ENCODE data around the gene SYNDIG1L.
A peak's percentile ranks its signal among the peaks of the same experiment; 100 is the strongest.
"Not testable (repeated sequence)": the region's sequence is repeated elsewhere in the genome, so short reads cannot be mapped to it uniquely, and the experiment has no call there.

The SYNDIG1L gene

GRCh38 chr14:74402401-74403251, 23.4 kb downstream of the SYNDIG1L start:
- DNase-seq: no peak

GRCh38 chr14:74401504-74402241, 24.3 kb downstream of the SYNDIG1L start:
- peak; percentile 45 for DNase-seq

- DNase-seq: no peak
These were observed 25.0 kb downstream of the SYNDIG1L start for GRCh38 chr14:74400919-74401503.

- DNase-seq: peak; percentile 45
These were observed 25.9 kb downstream of the SYNDIG1L start for GRCh38 chr14:74400031-74400685.

- no peak for DNase-seq
These were observed 30.9 kb downstream of the SYNDIG1L start for GRCh38 chr14:74395094-74395493.

DNA sequence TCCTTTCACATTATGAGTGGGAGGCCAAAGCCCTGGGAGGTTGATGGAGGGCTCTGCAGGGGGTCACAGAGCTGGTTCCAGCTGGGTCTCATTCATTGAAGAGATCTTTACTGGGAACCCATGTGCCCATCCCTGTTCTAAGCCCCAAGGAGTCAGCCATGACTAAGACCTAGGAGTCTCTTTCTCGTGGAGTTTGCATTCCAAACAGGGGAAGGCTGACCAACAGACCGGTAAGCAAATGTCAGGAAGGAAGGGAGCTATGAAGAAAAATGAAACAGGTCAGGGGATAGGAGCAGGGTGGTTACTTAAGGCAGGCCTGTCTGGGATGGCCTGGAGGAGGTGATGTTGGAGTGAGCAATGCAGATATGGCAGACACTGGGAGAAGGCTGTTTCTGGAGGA, 31.5 kb downstream of the SYNDIG1L start:
- no peak for DNase-seq

GRCh38 chr14:74392616-74393570, 33.1 kb downstream of the SYNDIG1L start:
- peak; percentile 5 for DNase-seq

DNA sequence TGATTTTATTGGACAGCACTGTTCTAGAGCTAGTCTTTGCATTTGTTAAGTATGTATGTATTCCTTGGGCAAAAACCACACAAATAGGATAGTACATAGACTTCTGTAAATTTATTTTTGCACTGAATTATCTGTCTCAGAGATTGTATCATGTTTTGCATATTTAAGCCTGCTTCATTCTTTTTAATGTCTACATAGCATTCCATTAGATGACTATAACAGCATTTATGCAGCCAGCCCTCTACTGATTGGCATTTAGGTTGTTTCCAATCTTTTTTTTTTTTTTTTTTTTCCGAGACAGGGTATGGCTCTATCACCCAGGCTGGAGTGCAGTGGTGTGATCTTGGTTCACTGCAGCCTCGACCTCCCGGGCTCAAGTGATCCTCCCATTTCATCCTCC, 34.5 kb downstream of the SYNDIG1L start:
- no peak for DNase-seq

DNA sequence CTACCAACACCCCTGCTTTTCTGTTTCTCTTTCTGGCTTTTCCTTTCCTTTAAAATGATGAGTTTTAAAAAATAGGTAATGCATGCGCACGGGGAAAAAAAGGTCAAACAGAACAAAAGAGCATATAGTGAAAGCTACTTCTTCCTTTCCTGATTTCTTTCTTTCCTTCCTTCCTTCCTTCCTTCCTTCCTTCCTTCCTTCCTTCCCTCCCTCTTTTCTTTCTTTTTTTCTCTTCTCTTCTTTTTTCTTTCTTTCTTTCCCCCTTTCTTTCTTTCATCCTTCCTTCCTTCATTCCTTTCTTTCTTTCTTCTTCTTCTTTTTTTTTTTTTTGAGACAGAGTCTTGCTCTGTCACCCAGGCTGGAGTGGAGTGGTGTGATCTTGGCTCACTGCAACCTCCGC, 35.5 kb downstream of the SYNDIG1L start:
- not testable (repeated sequence) for DNase-seq

DNA sequence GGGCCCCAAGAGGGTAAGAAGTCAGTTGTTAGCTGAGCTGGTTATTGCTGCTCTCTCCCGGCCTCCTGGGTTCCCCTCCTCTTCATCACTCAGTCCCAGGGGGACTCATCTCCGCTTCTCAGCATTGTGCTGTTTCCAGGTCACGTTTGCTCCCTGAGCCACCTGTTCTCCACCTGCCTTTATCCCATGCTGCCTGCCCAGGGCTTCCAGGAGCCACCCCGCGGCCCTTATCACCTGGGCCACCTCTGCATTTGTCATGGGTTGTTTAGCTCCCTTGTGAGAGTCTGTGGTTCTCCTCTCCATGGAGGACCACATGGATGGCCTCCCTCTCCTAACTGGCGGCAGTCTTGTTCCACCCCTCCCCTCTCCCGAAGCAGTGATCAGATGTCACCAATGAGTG, 36.0 kb downstream of the SYNDIG1L start:
- DNase-seq: no peak

GRCh38 chr14:74382231-74382630, 43.8 kb downstream of the SYNDIG1L start:
- DNase-seq: no peak

DNA sequence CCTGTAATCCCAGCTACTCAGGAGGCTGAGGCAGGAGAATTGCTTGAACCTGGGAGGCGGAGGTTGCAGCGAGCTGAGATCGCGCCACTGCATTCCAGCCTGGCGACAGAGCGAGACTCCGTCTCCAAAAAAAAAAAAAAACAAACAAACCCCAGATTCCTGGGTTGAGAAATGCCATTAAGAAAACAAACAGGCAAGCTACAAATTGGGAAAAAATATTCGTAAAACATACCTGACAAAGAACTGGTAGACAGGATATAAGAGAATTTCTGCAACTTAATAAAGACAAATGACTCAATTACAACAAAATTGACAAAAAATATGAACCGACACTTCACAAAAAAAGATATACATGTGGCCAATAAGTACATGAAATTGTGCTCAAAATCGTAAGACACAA, 44.4 kb downstream of the SYNDIG1L start:
- DNase-seq: not testable (repeated sequence)

- no peak for DNase-seq
These were observed 45.2 kb downstream of the SYNDIG1L start for GRCh38 chr14:74380845-74381244.

GRCh38 chr14:74380172-74380571, 45.8 kb downstream of the SYNDIG1L start:
- no peak for DNase-seq

DNA sequence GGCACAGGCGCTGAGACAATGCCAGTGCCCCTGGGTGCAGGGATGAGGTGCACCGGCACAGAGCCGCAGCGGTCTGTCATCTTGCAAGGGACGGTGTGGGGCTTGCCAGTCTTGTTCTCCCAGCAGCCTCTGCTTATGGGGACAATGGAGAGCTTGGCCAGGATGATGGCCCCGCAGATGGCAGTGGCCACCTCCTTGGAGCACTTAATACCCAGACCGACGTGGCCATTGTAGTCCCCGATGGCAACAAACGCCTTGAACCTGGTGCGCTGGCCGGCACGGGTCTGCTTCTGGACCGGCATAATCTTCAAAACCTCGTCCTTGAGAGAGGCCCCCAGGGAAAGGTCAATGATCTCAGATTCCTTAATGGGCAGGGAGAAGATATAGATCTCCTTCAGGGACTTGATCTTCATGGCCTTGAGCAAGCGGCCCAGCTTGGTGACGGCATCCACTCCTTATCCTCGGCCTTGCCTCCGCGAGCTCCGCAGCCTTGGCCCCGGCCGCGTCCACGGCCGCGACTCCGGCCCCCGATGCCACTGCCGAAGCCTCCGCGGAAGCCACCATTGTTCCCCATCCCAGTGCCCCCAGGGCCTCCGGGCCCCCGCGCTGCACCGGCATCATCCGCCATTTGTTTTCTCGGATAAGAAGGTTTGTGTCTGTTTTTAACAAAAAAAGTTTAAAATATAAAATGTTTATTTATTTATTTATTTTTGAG, 47.9 kb downstream of the SYNDIG1L start:
- DNase-seq: no peak

DNA sequence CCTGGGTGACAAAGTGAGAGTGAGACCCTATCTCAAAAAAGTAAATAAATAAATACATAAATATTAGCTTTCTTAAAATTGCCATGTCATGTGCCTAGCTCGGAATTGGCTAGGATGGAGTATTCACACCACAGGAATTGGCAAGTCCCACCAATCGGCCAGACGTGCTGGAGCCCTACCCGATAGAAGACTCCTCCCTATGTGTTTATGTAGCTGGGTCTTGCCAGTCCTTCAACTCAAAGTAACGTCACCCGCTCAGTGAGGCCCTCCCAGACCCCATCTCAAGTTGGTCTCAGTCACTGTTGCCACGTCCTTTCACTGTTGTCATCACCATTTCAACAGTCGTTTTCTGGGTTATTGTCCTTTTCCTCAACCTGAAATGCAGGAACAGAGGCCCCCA, 57.6 kb downstream of the SYNDIG1L start:
- DNase-seq: no peak

- DNase-seq: no peak
These were observed 58.0 kb downstream of the SYNDIG1L start for GRCh38 chr14:74368026-74368425.

DNA sequence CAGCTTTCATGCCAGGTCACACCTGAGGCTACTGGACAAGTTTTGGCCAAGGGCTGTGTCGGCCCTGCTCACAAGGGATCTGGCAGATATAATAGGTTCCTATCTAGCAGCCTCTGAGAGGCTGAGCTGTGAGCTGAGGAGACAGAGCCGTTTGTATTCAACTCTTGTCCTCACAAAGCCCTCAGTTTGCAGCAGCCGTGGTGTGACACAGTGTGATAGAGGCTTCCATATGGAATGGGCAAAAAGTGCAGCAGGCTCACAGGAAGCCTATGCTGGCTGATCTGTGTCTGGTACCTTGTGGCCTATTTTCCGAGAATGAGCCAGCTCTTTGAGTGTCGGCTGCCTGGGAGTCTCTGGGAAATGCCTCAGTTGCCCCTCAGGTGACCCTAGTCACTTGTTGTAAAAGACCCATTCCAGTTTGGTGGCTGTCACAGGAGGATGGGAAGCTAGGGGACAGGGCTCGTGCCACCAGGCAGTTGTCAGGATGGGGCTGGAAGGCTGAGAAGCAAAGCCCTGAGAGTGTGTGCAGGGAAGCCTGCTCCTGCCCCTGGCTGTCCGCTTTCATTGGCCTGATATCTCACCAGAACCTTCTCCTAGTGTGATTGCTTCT, 61.6 kb downstream of the SYNDIG1L start:
- DNase-seq: no peak

GRCh38 chr14:74362361-74362915, 63.6 kb downstream of the SYNDIG1L start:
- DNase-seq: peak; percentile 85

DNA sequence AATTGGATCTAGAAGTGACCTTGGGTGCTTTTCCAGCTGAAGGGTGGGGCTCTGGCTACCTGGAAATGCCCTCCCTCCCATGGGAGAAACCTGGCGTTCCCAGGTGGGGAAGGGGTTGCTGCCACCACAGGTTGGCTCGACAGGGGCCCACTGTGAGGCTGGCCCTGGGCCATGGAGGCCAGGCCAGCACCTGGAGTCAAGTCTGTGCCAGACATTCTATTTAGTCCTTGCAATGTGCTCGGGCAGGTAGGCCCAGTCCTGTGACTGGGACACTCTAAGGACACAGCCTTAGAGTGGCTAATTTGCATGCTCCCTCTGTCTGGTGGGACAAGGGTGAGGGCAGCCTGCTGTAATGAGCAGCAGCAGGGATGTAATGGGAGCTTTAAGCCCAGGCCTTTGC, 65.8 kb downstream of the SYNDIG1L start:
- no peak for DNase-seq
